B cell (primary cell): ENCODE results near the gene GSDMA. TPM values are rescaled to one million over a fixed set of nuclear protein-coding genes. Genes with fewer than 3 reads are reported as not detected.

Source experiments
- ATAC-seq: fragments of 200-7000 bp; cut with Tn5 transposase; one replicate; pipeline ENCODE4 v1.10.0; 2021; ENCODE audit warnings: low read depth, mild to moderate bottlenecking, moderate number of reproducible peaks, moderate library complexity
- CTCF ChIA-PET: fragments of 350-600 bp; sonication (Branson Sonifier 250); formaldehyde crosslinking; loops from one replicate; lab custom pipeline; 2021; ENCODE audit warnings: antibody characterized with exemption, inconsistent platforms; lab: Charles Lee
- POLR2A ChIA-PET: fragments of 350-600 bp; sonication (Branson Sonifier 250); formaldehyde crosslinking; loops from one replicate; lab custom pipeline; 2021; ENCODE audit warnings: antibody characterized with exemption; lab: Charles Lee
- DNase-seq: peaks from one replicate; pipeline ENCODE4 v3.0.0; 2013
- H2AFZ ChIP-seq: 2 replicates; pipeline ENCODE4 v1.6.1; 2012; ENCODE audit warnings: mild to moderate bottlenecking, low read depth, low read length; ENCODE audit not compliant: insufficient read depth, poor library complexity, severe bottlenecking
- H3K27ac ChIP-seq, 2 donors: 1 replicate in 1 of 2; 2 replicates in 1 of 2; pipeline ENCODE4 v1.5.1; 2012 to 2013; ENCODE audit warnings: low read length in 2 of 2, mild to moderate bottlenecking in 2 of 2, moderate library complexity in 1 of 2
- H3K27me3 ChIP-seq, 4 experiments: fragments of 200-600 bp in 1 of 4; sonication (generic) in 1 of 4; replicated peaks in 1 of 4; 1 replicate in 2 of 4; 2 replicates in 2 of 4; pipeline versions ENCODE4 v1.6.1 to v1.7.0; 2013 to 2016; ENCODE audit warnings: low read length in 3 of 4, mild to moderate bottlenecking in 2 of 4, mixed read lengths in 1 of 4, moderate library complexity in 1 of 4; ENCODE audit not compliant: insufficient read depth in 4 of 4, control insufficient read depth in 3 of 4; ENCODE audit errors: control extremely low read depth in 1 of 4
- H3K36me3 ChIP-seq, 2 experiments: replicated peaks in 1 of 2; 1 replicate in 1 of 2; 2 replicates in 1 of 2; pipeline versions ENCODE4 v1.6.1 to v1.7.1; 2013; ENCODE audit warnings: low read length in 1 of 2; ENCODE audit not compliant: insufficient read depth in 2 of 2, control insufficient read depth in 1 of 2; ENCODE audit errors: control extremely low read depth in 1 of 2, extremely low read depth in 1 of 2
- H3K4me1 ChIP-seq, 2 donors: fragments of 200-600 bp in 1 of 2; sonication (generic) in 1 of 2; 1 replicate in 1 of 2; 2 replicates in 1 of 2; pipeline versions ENCODE4 v1.5.1 to v1.6.1; 2013 to 2017; ENCODE audit warnings: low read length in 2 of 2; ENCODE audit not compliant: control insufficient read depth in 2 of 2, insufficient read depth in 2 of 2
- H3K4me2 ChIP-seq: replicated peaks from 2 replicates; pipeline ENCODE3; 2012; ENCODE audit warnings: mild to moderate bottlenecking, low read depth, low read length; ENCODE audit not compliant: poor library complexity, severe bottlenecking
- H3K4me3 ChIP-seq, 5 experiments: fragments of 200-600 bp in 1 of 5; sonication (generic) in 1 of 5; 1 replicate in 3 of 5; 2 replicates in 2 of 5; pipeline versions ENCODE4 v1.5.1 to v1.7.0; 2011 to 2016; ENCODE audit warnings: low read length in 4 of 5, mild to moderate bottlenecking in 4 of 5, low read depth in 2 of 5, control low read depth in 1 of 5, moderate library complexity in 1 of 5; ENCODE audit not compliant: insufficient read depth in 1 of 5; ENCODE audit errors: control extremely low read depth in 1 of 5, extremely low read depth in 1 of 5
- H3K79me2 ChIP-seq: fragments of 200-600 bp; sonication (generic); one replicate; pipeline ENCODE4 v1.6.0; 2016; ENCODE audit warnings: low read length; ENCODE audit not compliant: control insufficient read depth, insufficient read depth
- H3K9ac ChIP-seq: fragments of 200-600 bp; sonication (generic); 2 replicates; pipeline ENCODE4 v1.6.1; 2017; ENCODE audit warnings: mild to moderate bottlenecking, low read length, moderate library complexity
- H3K9me3 ChIP-seq, 3 donors: one replicate each; pipeline versions ENCODE4 v1.6.1 to v1.7.1; 2013; ENCODE audit warnings: low read length in 2 of 3; ENCODE audit not compliant: control insufficient read depth in 2 of 3, insufficient read depth in 1 of 3; ENCODE audit errors: control extremely low read depth in 1 of 3
- H4K20me1 ChIP-seq: 2 replicates; pipeline ENCODE4 v1.6.0; 2012; ENCODE audit warnings: mild to moderate bottlenecking, low read length; ENCODE audit not compliant: insufficient read depth, control insufficient read depth, poor library complexity, severe bottlenecking
- H3K27ac Mint-ChIP-seq: one replicate; pipeline ENCODE4 v1.8.0; 2021; ENCODE audit warnings: mixed read lengths
- H3K27me3 Mint-ChIP-seq: one replicate; pipeline ENCODE4 v1.8.0; 2021; ENCODE audit warnings: mixed read lengths
- H3K4me1 Mint-ChIP-seq: one replicate; pipeline ENCODE4 v1.8.0; 2021; ENCODE audit warnings: mixed read lengths
- H3K4me3 Mint-ChIP-seq: one replicate; pipeline ENCODE4 v1.8.0; 2021; ENCODE audit warnings: mixed read lengths
- H3K9me3 Mint-ChIP-seq: one replicate; pipeline ENCODE4 v1.8.0; 2022; ENCODE audit warnings: mixed read lengths; ENCODE audit not compliant: insufficient read depth
- CTCF ChIP-seq: fragments of 200-600 bp; IDR thresholded peaks from one replicate; pipeline ENCODE4 v1.8.0; 2022; ENCODE audit warnings: antibody characterized with exemption, mild to moderate bottlenecking
- EZH2 ChIP-seq: IDR thresholded peaks from 2 replicates; pipeline ENCODE4 v1.6.1; 2012; ENCODE audit warnings: borderline replicate concordance, low read depth, mild to moderate bottlenecking, moderate library complexity, low read length; ENCODE audit not compliant: insufficient read depth, poor library complexity, severe bottlenecking
- WGBS: methylation state at CpG from one replicate; pipeline ENCODE4 v1.1.5; 2013; ENCODE audit warnings: missing lambda C conversion rate; ENCODE audit not compliant: insufficient coverage; 5-methylcytosine and 5-hydroxymethylcytosine counted together
- intact Hi-C: fragments of 100-400 bp; cut with micrococcal nuclease; formaldehyde crosslinking; loops from one replicate; pipeline ENCODE4 v1.10.0; 2022
- polyA plus RNA-seq: library from polyadenylated mRNA; depleted of rRNA; stranded (reverse); fragments of >200 nt; gene quantifications from 2 replicates; pipeline ENCODE4 v1.2.3, GENCODE V29; 2012
- total RNA-seq, 2 donors: library from RNA; stranded (reverse); fragments of 120-200 nt in 1 of 2; gene quantifications; 1 replicate in 1 of 2; 2 replicates in 1 of 2; pipeline versions ENCODE4 v1.2.3 to v1.2.4, GENCODE V29; 2013 to 2022

Gene GSDMA
- total and polyA plus RNA-seq, 2 donors (not counting 1 experiment from before 2014, with no cell fraction given) = 0.09 TPM; not detected in 1

GRCh38 chr17:40024901-40025300, 62.1 kb downstream of the GSDMA start:
- WGBS = over 99% methylated on average over 8 of the region's 8 CpGs
- no peaks in the 10 kb centered on the region for H3K9me3 ChIP-seq
- CTCF ChIA-PET = interaction anchor here (0.7 to 5.9 kb wide), 7 partner anchors 11 to 265 kb away, joined by 3 to 55 read pairs (median 5); partner anchors contain the start of genes CSF3 and MED24
- H3K9ac ChIP-seq = no peak overlapping the region
- DNase-seq (no peak), ATAC-seq (no peak)
- H4K20me1 ChIP-seq = no peaks in the 10 kb centered on the region
- no peak overlapping the region for H3K4me3 ChIP-seq
- Mint-ChIP-seq H3K9me3 (no peaks in the 10 kb centered on the region), H3K4me1 (peaks cover 4% of the 10 kb centered on the region), H3K27me3 (no peaks in the 10 kb centered on the region), H3K4me3 (no peak overlapping the region), H3K27ac (no peak overlapping the region)
- H3K27me3 ChIP-seq = no peaks in the 10 kb centered on the region
- H3K36me3 ChIP-seq = peaks cover 0 to 74% of the 10 kb centered on the region in 2 experiments
- H2AFZ ChIP-seq = no peak overlapping the region
- TF ChIP-seq EZH2 (no peak), CTCF (no peak)
- POLR2A ChIA-PET = no interaction called here
- no peak overlapping the region for H3K27ac ChIP-seq
- intact Hi-C loops = no loop called here
- H3K79me2 ChIP-seq = no peaks in the 10 kb centered on the region
- H3K4me2 ChIP-seq = no peak overlapping the region
- H3K4me1 ChIP-seq = peaks cover 0 to 5% of the 10 kb centered on the region in 2 donors

- no peak overlapping the region for H3K4me3 ChIP-seq
- ChIA-PET POLR2A (interaction anchor here (0.5 kb wide), 1 partner anchor 156 kb away, joined by 8 read pairs; no protein-coding TSS in a partner anchor), CTCF (interaction anchor here (0.7 to 5.9 kb wide), 14 partner anchors 12 to 403 kb away, joined by 3 to 55 read pairs (median 4); partner anchors contain the start of genes CSF3 and MED24)
- no peaks in the 10 kb centered on the region for H3K27me3 Mint-ChIP-seq
- no peak overlapping the region for H3K27ac Mint-ChIP-seq
- H3K4me3 Mint-ChIP-seq = no peak overlapping the region
- no peaks in the 10 kb centered on the region for H3K9me3 Mint-ChIP-seq
- TF ChIP-seq EZH2 (no peak), CTCF (no peak)
- H3K36me3 ChIP-seq = peaks cover 0 to 70% of the 10 kb centered on the region in 2 experiments
- peaks cover 0 to 5% of the 10 kb centered on the region in 2 donors for H3K4me1 ChIP-seq
- DNase-seq (no peak), ATAC-seq (no peak)
- H3K79me2 ChIP-seq = no peaks in the 10 kb centered on the region
- H3K9ac ChIP-seq = no peak overlapping the region
- intact Hi-C loops = no loop called here
- whole genome bisulfite sequencing = 94% methylated on average over 2 of the region's 2 CpGs
- H3K9me3 ChIP-seq = no peaks in the 10 kb centered on the region
- no peak overlapping the region for H3K4me2 ChIP-seq
- H4K20me1 ChIP-seq = no peaks in the 10 kb centered on the region
- no peaks in the 10 kb centered on the region for H3K27me3 ChIP-seq
- H3K27ac ChIP-seq = no peak overlapping the region
- no peak overlapping the region for H2AFZ ChIP-seq
- peaks cover 4% of the 10 kb centered on the region for H3K4me1 Mint-ChIP-seq
These were observed 62.8 kb downstream of the GSDMA start for GRCh38 chr17:40025559-40025958.
